Vagina (tissue), 2 donors: Measurements from ENCODE around the gene PIK3R1. TPM values are rescaled to one million over a fixed set of nuclear protein-coding genes. Genes with fewer than 3 reads are reported as not detected.
A peak's percentile ranks its signal among the peaks of the same experiment; 100 is the strongest.

ENCODE experiments used
- DNase-seq, 2 donors: peaks; one replicate each; pipeline ENCODE4 v3.0.0-alpha.2; 2017; ENCODE audit errors: extremely low spot score in 2 of 2
- H3K27ac ChIP-seq: fragments of 200-600 bp; sonication (generic); one replicate; pipeline ENCODE4 v1.5.1; 2019
- H3K27me3 ChIP-seq: fragments of 200-600 bp; sonication (generic); one replicate; pipeline ENCODE4 v1.5.1; 2019
- H3K36me3 ChIP-seq, 2 donors: fragments of 200-600 bp; sonication (generic); one replicate each; pipeline ENCODE4 v1.5.1; 2017 to 2019
- H3K4me1 ChIP-seq: fragments of 200-600 bp; sonication (generic); one replicate; pipeline ENCODE4 v1.5.1; 2019
- H3K4me3 ChIP-seq, 2 donors: fragments of 200-600 bp; sonication (generic); 1 replicate in 1 of 2; 2 replicates in 1 of 2; pipeline ENCODE4 v1.5.1; 2016 to 2019
- H3K9me3 ChIP-seq: fragments of 200-600 bp; sonication (generic); one replicate; pipeline ENCODE4 v1.5.1; 2019
- POLR2A ChIP-seq, 2 donors: fragments of 450-650 bp; IDR thresholded peaks; one replicate each; pipeline ENCODE4 v1.6.1; 2017; ENCODE audit warnings: antibody characterized with exemption in 2 of 2, mild to moderate bottlenecking in 2 of 2, moderate library complexity in 2 of 2
- POLR2AphosphoS5 ChIP-seq, 2 donors: sonication (generic); formaldehyde crosslinking; IDR thresholded peaks; one replicate each; pipeline ENCODE4 v1.9.0; 2017; ENCODE audit warnings: antibody characterized with exemption in 2 of 2, mild to moderate bottlenecking in 2 of 2, low read depth in 1 of 2; ENCODE audit not compliant: insufficient read depth in 1 of 2
- intact Hi-C: fragments of 100-400 bp; cut with DNase I; formaldehyde crosslinking; loops from one replicate; pipeline ENCODE4 v1.15.1; 2023
- total RNA-seq: library from RNA; depleted of rRNA; stranded (reverse); fragments of >200 nt; gene quantifications from one replicate; pipeline ENCODE4 v1.2.3, GENCODE V29; 2016
- TF ChIP-seq, protein P1 (sequence below), 3 experiments: fragments of 450-650 bp in 2 of 3; fragments of 200-600 bp in 1 of 3; sonication (generic) in 1 of 3; IDR thresholded peaks; one replicate each; pipeline ENCODE4 v1.5.1; 2017 to 2019; ENCODE audit warnings: antibody characterized with exemption in 3 of 3, mild to moderate bottlenecking in 2 of 3, moderate library complexity in 2 of 3

Gene PIK3R1
- total RNA-seq, 1 donor from 2014 or later: 134 TPM

DNA sequence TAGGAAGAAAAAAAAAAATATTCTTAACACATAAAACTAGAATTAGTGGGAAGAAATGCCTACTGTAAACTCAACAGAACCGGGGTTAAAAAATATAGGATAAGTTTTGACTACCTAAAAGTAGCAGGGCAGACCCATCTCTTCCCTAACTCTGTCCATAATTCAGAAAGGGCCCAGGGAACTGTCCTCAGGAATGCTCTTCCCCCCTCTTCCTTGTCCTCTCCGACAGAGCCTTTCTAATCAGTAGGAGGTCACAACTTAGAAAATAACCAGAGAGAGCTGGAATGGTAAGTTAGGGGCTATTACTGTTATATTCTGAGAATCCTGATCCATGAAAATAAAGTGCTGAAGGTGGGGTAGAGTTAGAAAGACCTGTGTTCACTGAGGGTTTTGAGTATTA is 22.2 kb downstream of the PIK3R1 start:
- Histone ChIP-seq H3K4me1 (peaks cover 95% of the 10 kb centered on the region), H3K9me3 (no peaks in the 10 kb centered on the region), H3K4me3 (no peak overlapping the region), H3K27ac (peak overlapping the region; percentile 58), H3K27me3 (no peaks in the 10 kb centered on the region), H3K36me3 (peaks cover 0 to 13% of the 10 kb centered on the region in 2 donors)
- DNase-seq: no peak
- intact Hi-C loops: no loop called here
- TF ChIP-seq POLR2A (IDR thresholded peaks at IDR 0.05): no peak
- TF ChIP-seq POLR2AphosphoS5 (IDR thresholded peaks at IDR 0.05; ENCODE audit: insufficient read depth in 1 of 2, low read depth in 1 of 2): no peak
- TF ChIP-seq, protein P1, sequence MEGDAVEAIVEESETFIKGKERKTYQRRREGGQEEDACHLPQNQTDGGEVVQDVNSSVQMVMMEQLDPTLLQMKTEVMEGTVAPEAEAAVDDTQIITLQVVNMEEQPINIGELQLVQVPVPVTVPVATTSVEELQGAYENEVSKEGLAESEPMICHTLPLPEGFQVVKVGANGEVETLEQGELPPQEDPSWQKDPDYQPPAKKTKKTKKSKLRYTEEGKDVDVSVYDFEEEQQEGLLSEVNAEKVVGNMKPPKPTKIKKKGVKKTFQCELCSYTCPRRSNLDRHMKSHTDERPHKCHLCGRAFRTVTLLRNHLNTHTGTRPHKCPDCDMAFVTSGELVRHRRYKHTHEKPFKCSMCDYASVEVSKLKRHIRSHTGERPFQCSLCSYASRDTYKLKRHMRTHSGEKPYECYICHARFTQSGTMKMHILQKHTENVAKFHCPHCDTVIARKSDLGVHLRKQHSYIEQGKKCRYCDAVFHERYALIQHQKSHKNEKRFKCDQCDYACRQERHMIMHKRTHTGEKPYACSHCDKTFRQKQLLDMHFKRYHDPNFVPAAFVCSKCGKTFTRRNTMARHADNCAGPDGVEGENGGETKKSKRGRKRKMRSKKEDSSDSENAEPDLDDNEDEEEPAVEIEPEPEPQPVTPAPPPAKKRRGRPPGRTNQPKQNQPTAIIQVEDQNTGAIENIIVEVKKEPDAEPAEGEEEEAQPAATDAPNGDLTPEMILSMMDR (IDR thresholded peaks at IDR 0.05): no peak

DNA sequence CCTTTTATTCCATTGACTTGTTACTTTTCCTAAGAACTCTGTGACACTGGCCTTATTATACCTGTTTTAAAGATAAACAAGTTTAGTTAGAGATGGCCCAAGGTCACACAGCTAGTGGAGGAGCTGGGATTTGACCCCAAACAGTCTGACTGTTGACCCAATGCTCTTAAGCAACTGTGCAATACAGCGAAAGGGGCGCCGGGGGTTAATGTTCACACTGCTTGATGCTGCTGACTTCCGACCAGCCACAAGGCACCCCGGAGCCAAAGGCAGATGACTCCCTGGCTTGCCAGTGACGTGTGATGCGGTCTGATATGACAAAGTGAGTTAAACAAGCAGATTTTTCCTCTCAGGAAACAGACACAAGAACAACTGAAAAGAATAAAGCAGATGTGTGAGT is 23.9 kb downstream of the PIK3R1 start:
- no peak for DNase-seq
- Histone ChIP-seq H3K27ac (peak overlapping the region; percentile 63), H3K36me3 (peaks cover 0 to 13% of the 10 kb centered on the region in 2 donors), H3K4me1 (peaks cover 96% of the 10 kb centered on the region), H3K9me3 (no peaks in the 10 kb centered on the region), H3K4me3 (peak overlapping the region in 1 of 2 donors; percentile 1), H3K27me3 (no peaks in the 10 kb centered on the region)
- intact Hi-C loops: no loop called here
- TF ChIP-seq, protein P1 (IDR thresholded peaks at IDR 0.05): no peak
- TF ChIP-seq POLR2AphosphoS5 (IDR thresholded peaks at IDR 0.05; ENCODE audit: insufficient read depth in 1 of 2, low read depth in 1 of 2): peak in 1 of 2 donors; percentile 63

GRCh38 chr5:68240202-68240601 is 24.6 kb downstream of the PIK3R1 start:
- Histone ChIP-seq H3K36me3 (peaks cover 0 to 8% of the 10 kb centered on the region in 2 donors), H3K4me1 (peaks cover 96% of the 10 kb centered on the region), H3K4me3 (peak overlapping the region in 1 of 2 donors; percentile 1), H3K9me3 (no peaks in the 10 kb centered on the region), H3K27me3 (no peaks in the 10 kb centered on the region), H3K27ac (peak overlapping the region; percentile 63)
- TF ChIP-seq POLR2A (IDR thresholded peaks at IDR 0.05): no peak
- TF ChIP-seq, protein P1 (IDR thresholded peaks at IDR 0.05): no peak
- TF ChIP-seq POLR2AphosphoS5 (IDR thresholded peaks at IDR 0.05; ENCODE audit: insufficient read depth in 1 of 2, low read depth in 1 of 2): no peak
- no peak for DNase-seq
- intact Hi-C loops: no loop called here

DNA sequence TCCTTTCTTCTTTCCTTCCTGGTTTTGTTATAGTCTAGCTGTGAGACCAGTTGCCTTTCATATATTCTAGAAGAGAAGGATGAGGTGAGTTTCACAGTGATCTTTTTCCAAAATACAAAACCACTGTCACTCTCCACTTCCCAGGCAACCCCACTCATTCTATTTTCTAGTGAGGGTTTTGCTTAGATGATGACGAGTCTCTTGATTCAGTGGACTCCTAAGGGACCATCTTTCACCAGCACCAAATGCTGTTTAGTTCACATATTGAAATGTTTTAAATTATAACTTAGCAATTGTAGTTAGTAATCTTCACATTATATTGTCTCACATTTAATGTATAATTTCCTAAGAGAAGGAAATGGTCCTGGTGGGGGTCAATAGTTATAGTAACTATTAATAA is 25.2 kb downstream of the PIK3R1 start:
- Histone ChIP-seq H3K27me3 (no peaks in the 10 kb centered on the region), H3K27ac (peak overlapping the region; percentile 63), H3K4me1 (peaks cover 97% of the 10 kb centered on the region), H3K9me3 (no peaks in the 10 kb centered on the region), H3K36me3 (peaks cover 0 to 7% of the 10 kb centered on the region in 2 donors), H3K4me3 (no peak overlapping the region)
- DNase-seq: no peak
- TF ChIP-seq, protein P1 (IDR thresholded peaks at IDR 0.05): no peak
- intact Hi-C loops: no loop called here

DNA sequence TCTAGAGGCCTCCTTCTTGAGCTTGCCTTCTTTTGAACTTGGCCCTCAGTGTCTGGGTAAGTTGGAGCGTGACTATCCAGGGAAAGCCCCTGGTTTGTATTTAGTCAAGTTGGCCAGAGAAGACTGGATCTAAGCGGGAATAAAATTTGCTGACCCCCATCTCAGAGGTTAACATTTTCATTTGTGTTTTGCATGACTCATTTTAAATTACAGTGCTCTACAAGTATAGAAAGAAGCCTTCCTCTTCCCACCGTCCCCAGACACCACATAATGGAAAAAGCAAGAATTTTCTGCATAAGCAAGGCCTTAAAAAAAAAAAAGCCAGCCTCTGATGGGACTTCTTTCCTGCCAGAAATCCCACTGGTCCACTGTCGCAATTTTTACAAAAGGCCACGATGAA is 27.2 kb downstream of the PIK3R1 start:
- Histone ChIP-seq H3K27ac (peak overlapping the region; percentile 47), H3K9me3 (no peaks in the 10 kb centered on the region), H3K36me3 (peaks cover 0 to 4% of the 10 kb centered on the region in 2 donors), H3K4me1 (peaks cover 92% of the 10 kb centered on the region), H3K4me3 (no peak overlapping the region), H3K27me3 (no peaks in the 10 kb centered on the region)
- no peak for DNase-seq
- TF ChIP-seq, protein P1 (IDR thresholded peaks at IDR 0.05): no peak
- TF ChIP-seq POLR2A (IDR thresholded peaks at IDR 0.05) (no peak), POLR2AphosphoS5 (IDR thresholded peaks at IDR 0.05; ENCODE audit: insufficient read depth in 1 of 2, low read depth in 1 of 2) (no peak)
- intact Hi-C loops: no loop called here
